HG03159 (cell line): ENCODE results near the gene AP1S3.
"Not testable (repeated sequence)": the region's sequence is repeated elsewhere in the genome, so short reads cannot be mapped to it uniquely, and the experiment has no call there.

Source experiments
- ATAC-seq: cut with Tn5 transposase; IDR thresholded peaks from one replicate; pipeline ENCODE4 v1.9.1; 2021; ENCODE audit warnings: mild to moderate bottlenecking, moderate library complexity; ENCODE audit not compliant: unreplicated experiment

The AP1S3 gene

DNA sequence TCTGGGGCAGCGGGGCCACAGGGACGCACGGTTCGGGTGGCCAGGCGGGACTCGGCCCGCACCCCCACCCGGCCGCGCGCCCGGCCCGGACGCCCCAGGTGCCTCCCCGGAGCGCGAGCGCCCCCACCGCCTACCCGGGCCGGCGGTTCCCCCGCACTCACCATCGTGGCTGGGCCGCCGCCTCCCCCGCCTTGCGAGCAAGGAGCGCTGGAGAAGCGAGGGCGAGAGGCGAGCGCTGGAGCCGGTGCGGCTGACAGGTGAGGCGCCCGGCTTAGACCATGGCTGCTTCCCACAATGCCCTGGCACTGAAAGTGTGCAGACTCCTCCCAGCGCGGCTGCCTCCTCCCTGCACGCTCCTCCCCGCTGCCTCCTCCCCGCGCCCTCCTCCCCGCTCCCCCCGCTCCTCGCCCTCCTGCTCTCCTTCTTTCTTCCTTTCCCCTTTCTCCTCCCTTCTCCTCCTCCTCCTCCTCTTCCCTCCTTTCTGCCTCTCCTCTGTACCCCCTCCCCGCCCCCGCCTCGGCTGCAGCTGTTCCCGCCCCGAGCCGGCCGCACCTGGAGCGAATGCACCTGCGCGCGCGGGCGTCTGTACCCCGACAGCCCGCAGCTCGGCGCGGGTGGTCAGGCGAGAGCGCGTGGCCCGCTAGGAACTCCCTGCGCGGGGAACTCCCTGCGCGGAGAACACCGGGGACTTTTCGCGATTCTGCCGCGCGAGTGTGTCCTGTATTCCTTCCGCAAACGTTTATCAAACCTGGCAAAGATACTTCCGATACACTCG, at the start of gene AP1S3:
Gene AP1S3, minus strand, starts transcription at position 296 of the 775 bp plus-strand sequence. Its CDS starts 132 bp downstream, at position 164.
- ATAC-seq = peak; percentile 61

DNA sequence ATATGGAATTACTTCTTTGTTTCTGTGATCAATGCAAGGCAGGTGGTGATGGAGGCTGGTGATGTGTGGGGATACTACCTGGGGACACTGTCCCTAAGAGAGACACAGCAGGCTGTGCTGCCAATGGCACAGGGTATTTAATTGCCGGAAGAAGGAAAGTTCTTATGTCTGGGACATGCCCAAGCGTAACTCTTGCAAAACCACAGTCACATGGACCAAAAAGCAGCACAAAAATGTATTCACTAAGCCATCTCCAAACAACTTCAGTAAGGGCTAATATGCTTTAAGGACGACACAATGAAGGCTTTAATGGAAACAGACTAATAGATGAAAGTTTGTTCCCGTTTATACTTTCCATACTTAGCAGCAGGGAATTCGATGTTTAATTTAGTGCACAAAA, 49.7 kb upstream of the AP1S3 start:
- no peak for ATAC-seq

DNA sequence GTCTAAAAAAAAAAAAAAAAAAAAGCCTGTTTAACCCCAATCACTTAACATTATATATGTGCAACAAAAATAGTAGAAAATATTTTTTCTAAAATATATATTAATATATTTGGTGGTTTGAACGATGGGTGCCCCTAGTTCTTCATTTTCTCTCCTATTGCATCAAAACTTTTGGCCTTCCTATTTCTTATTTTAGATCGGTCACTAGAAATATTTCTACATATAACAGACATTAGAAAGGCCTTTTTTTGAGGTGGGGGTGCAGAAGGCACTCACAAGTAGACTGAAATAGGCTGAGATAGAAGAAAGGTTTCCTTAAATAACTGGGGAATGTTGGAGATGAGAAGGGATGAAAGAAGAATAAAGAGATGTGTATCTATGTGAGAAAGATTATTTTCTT, 49.3 kb upstream of the AP1S3 start:
- no peak for ATAC-seq

DNA sequence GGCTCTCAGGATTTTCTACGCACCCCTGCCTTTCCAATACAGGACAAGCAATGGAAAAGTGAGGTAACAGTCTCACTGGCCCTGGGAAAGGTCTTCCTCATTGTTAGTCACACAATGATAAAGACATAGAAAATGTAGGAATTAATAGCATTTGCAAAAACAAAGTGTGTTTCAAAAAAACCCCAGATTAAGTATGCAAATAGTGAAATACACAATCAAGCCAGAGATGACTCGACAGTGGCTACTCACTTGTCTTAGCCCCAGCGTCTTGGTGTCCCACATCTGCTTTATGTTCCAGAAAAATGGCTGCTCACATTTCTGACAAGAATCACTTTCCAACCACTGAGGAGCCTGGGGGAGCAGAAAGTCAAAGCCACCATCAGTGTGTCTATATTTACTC, 47.0 kb upstream of the AP1S3 start:
- ATAC-seq = peak; percentile 92

DNA sequence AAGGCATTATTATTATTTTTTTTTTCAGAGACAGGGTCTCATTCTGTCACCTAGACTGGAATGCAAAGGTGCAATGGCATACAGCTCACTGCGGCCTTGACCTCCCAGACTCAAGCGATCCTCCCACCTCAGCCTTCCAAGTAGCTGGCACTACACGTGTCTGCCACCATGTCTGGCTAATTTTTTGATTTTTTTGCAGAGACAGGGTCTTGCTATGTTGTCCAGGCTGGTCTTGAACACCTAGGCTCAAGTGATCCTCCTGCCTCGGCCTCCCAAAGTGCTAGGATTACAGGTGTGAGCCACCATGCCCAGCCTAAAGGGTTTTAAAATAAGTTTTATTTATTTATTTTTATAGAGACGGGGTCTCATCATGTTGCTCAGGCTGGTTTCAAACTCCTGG, 45.3 kb upstream of the AP1S3 start:
- no peak for ATAC-seq

DNA sequence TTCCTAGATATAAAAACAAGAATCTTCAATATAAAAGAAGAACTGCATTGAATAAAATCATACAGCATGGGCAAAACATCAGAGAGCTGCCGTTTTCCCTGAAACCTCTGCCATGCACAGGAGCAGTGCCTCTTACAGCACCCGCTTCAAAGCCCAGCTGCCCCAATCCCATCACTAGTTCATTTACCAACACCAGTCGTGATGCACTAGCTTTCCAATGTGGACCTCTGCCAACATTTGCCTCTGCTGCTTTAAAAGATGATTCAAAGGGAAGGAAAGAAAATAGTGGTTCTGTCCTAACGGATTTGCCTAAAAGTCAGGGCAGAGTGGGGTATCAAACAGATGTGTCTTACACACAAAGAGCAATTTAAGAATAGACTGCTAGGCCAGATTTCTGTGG, 43.4 kb upstream of the AP1S3 start:
- no peak for ATAC-seq

DNA sequence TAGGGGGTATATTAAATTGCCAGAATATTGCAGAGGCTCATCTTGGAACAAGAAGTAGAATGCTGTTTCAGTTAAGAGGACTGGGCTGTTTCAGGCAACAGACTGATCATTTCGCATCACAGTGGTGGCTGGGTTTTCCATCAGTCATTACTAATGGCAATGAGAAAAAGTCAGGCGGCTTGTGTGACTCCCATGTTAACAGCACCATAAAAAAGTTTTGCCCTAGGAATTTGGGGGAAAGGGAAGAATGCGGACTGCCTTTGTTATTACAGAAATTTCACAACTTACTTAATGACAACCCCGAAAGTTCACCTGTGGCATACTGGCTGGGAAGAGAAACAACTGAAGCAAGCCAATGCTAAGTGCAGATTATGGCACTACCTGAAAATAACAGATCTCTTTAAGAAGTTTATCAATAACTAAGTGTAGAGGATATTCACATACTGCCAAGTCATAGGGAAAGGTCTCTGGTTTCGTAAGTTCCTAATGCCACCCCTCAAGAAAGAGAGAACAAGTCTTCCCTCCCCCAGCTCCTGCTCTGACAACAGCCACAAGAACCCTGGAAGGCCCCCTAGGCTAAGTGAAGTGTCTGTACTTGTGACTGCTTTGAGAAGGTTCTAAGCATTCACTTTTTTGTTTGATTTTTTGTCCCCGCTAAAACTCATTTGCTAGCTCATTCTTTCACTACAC, 40.5 kb upstream of the AP1S3 start:
- ATAC-seq = peak; percentile 50

DNA sequence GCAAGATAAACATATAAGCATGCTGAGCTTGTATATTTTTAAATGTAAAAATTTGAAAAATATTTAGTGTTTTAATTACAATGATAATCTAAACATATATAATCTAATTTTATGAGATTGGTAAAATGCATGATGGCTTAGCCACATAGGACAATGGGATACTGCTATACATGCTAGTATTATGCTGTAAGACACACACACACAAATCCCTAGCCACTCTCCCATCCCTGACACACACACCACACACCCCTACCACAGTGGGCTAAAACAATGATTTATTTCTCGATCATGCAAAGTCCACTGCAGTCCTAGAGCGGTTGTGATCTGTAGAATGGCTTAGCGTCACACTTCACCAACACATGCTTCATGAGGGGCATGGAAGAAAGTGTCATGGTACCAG, 36.3 kb upstream of the AP1S3 start:
- ATAC-seq = no peak

DNA sequence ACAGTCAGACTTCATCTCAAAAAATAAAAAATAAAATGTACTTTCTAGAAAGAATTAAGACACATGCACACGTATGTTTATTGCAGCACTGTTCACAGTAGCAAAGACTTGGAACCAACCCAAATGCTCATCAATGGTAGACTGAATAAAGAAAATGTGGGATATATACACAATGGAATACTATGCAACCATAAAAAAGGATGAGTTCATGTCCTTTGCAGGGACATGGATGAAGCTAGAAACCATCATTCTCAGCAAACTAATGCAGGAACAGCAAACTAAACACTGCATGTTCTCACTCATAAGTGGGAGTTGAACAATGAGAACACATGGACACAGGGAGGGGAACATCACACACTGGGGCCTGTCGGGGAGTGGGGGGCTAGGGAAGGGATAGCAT, 35.4 kb upstream of the AP1S3 start:
- ATAC-seq = not testable (repeated sequence)

DNA sequence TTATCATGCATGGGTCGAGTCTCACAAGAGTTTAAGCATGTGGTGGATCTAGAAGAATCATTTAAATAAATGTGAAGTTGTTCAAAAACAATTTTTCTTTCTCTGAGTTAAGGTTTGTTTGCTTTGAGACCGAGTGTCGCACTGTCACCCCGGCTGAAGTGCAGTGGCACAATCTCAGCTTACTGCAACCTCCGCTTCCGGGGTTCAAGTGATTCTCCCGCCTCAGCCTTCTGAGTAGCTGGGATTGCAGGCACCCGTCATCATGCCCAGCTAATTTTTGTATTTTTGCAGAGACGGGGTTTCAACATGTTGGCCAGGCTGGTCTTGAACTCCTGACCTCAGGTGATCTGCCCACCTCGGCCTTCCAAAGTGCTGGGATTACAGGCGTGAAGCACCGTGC, 34.3 kb upstream of the AP1S3 start:
- ATAC-seq = not testable (repeated sequence)

DNA sequence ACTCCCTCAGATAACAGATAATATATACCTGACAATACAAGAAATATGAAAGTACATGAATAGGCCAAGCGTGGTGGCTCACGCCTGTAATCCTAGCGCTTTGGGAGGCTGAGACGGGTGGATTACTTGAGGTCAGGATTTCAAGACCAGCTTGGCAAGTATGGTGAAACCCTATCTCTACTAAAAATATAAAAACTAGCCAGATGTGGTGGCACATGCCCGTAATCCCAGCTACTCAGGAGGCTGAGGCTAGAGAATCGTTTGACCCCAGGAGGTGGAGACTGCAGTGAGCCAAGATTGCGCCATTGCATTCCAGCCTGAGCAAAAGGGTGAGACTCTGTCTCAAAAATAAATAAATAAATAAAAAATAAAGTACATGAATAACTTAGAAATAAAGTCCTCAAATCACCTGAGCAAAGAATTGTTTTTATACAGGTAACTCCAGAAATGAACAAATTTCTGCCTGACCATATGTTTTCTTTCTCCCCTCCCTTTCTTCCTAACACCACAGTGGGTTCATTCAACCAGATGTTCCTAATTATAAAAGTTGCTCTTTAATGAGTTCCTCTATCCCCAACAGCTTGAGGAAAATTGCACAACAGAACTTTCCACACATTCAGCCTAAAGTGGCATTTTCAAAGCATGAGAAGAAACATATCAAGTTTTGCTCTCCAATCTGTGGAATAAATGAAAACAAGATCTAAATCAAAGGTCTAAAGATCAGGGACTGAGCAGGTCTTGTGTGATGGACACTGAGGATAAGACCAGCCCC, 33.6 kb upstream of the AP1S3 start:
- no peak for ATAC-seq

DNA sequence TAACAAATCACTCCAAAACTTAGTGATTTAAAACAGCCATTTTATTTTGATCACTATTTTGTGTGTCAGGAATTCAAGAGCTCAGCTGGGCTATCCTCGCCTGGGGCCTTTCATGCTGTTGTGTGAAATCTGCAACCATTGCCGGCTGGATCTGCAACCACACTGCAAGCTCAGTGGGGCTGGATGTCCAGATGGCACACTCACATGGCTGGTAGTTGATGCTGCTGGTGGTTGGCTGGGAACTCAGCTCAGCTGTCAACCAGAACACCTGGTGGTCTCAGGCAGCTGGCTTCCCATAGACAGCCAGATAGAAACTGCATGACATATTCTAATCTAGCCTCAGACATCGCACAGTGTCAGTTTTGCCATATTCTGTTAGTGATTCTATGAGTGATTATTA, 30.6 kb upstream of the AP1S3 start:
- peak; percentile 59 for ATAC-seq

DNA sequence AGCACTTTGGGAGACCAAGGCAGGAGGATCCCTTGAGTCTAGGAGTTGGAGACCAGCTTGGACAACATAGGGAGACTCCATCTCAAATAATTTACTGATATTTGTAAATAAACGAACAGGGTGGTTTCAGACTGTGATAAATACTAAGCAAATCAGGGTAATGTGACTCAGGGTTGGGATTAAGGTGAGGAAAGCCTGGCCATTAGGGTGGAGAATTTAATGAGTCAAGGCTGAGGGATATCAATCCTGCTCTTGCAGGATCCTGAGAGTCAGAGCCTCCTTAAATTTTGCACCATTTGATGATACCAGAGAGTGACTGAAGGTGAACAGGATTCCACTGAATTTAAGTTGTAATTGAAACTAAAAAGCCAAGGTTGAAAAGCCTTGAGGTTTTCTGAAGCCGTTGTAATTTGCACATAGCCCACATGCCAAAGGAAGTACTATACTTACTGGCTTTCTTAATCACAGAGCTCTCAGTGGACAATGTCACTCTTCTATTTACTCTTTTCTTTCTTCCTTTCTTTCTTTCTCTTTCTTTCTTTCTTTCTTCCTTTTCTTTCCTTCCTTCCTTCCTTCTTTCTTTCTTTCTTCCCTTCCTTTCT, 28.6 kb upstream of the AP1S3 start:
- ATAC-seq = no peak

DNA sequence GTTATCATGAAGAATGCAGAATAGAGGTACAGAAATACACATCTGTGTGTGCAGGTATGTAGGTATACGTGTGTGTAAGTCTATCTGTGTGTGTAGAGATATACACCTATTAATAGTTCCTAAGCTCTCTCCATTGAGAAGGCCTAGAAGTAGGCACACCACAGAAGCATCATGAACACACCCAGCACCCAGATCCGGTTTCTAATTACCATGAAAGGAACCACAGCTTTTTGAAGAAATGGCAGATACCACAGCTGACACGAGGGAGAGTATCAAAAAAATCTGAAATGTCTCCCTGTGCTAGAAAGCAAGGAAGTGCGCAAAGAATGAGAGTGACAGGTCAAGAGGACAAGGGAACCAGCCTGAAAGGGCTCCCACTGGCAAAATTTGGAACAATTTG, 27.7 kb upstream of the AP1S3 start:
- ATAC-seq = no peak

DNA sequence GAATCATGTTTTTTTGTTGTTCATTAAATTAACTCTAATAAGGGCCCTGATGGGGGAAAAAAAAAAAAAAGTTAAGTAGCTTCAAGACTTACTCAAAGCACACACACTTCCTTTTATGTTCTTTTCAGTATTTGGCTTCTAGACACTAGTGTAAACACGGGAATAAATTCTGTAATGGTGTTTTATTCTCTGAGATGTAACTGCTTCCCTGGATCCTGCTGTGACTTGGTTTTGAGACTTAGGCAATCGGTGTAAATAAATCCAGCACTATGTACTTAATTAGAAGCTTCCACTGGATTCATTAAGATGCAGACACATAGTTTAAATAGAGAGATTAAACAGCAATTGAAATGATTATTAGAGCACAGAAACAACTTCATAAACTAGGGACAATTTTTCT, 26.1 kb upstream of the AP1S3 start:
- no peak for ATAC-seq

DNA sequence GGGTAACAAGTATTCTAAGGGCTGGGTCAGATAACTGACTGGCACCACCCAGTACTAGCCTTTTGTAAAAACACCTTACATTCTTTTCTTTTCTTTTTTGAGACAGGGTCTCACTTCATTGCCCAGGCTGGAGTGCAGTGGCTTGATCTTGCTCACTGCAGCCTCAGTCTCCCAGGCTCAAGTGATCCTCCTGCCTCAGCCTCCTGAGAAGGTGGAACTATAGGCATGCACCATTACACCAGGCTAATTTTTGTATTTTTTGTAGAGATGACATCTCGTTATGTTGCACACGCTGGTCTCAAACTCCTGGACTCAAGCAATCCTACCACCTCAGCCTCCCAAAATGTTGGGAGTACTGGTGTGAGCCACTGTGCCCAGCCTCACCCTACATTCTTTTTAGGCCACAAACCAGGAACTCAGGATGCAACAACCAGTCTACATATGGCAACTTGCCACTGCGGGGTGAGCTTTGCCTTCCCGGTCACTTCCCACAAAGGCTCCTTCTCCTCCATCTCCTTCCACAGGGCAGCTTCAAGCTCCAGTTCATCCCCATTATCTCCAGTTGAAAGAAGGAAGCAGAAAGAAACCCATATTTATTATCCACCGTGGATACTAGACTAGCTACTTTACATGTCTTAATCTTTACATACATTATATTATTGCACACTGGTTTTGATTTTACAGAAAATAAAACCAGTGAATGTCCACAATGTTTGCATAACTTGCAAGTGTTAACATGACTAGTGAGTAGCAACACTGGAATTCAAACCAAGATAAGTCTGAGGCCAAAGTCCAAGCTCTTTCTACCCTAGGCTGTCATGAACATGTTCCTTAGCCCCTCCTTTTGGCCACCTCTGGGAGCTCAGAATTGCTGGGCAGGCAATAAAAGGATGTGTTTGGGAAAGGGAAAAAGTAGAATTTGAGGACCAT, 23.7 kb upstream of the AP1S3 start:
- no peak for ATAC-seq

DNA sequence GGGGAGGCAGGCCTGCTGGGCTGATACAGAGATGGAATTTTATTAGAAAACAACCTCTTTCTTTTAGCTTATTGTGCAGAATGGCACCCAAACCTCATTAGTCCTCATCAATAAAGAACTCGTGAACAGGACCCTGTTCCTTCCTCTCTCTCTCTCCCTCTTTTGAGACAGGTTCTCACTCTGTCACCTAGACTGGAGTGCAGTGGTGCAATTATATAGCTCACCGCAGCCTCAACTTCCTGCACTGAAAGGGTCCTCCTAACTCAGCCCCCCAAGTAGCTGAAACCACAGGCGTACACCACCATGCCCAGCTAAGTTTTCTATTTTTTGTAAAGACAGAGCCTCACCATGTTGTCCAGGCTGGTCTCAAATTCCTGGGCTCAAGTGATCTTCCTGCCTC, 21.7 kb upstream of the AP1S3 start:
- ATAC-seq = no peak

DNA sequence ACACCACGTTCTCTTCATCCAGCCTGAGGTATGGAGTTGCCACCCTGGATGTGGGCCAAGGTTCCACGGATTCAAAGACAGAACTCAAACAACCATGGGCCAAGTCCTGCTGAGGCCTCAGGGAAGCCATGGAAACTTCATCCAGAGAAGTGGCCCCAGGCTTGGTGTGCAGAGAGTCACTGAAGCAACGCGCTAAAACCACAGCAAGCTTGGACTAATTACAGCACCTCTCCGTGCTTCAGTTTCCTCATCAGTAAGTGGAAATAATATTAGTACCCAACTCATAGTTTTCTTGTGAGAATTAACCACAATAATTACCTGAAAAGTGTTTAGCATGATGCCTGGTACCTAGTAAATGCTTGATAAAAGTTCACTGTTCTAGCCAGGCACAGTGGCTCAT, 19.2 kb upstream of the AP1S3 start:
- no peak for ATAC-seq

DNA sequence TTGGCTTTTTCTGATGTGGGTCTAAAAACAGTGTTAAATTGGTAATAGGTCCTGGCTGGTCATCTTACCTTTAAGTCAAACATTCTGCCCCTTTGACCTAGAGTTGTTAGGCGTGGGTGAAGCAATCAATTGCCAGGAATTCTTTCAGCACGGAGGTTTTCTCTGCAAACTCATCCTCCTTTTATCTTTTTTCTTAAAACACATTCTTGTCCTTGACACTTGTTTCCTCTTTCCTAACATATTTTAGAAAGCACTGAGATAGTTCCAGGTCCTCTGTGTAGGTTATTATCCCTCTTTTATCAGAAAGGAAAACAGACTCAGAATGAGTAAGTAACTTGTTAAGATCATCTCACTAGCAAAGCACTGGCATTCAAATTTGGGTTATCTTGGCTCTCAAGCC, 18.6 kb upstream of the AP1S3 start:
- ATAC-seq = no peak

DNA sequence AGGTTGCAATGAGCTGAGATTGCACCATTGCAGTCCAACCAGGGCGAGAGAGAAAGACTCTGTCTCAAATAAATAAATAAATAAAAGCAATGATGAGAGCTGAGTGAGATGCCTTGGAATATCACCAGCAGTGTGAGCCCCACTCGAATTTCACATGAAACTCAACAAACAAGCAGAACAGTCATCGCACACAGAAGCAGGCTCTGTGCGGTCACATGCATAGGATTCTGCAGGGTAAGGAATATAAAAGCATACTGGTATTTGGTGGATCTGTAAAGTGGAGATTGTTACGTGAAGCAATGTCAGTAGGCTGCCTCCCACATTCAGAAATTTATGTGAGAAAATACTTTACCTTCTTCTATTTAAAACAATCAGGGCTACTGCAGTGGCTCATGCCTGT, 18.0 kb upstream of the AP1S3 start:
- no peak for ATAC-seq
